ENCODE results near the gene CIAO3.

CIAO3 gene

GRCh38 chr16:716200-716568 is 24.6 kb downstream of the CIAO3 start:
- Histone ChIP-seq H3K27ac (ENCODE audit: extremely low read depth, low read depth, low read length) (no peak overlapping the region), H3K4me1 (ENCODE audit: control insufficient read depth, insufficient read depth, low read length) (peaks cover 10% of the 10 kb centered on the region), H3K36me3 (ENCODE audit: control insufficient read depth in 2 of 2, insufficient read depth in 1 of 2, low read length in 2 of 2) (peaks cover 0 to 7% of the 10 kb centered on the region in 2 experiments; a peak in 1 of 3 replicates), H3K9me3 (ENCODE audit: control insufficient read depth, insufficient read depth, low read depth, low read length) (no peaks in the 10 kb centered on the region), H3K4me3 (ENCODE audit: low read depth, low read length) (no peak overlapping the region; the same call in 1 of the 2 replicates)
- CTCF ChIA-PET: interaction anchor here (0.6 to 1.3 kb wide), 5 partner anchors 9 to 72 kb away, joined by 3 to 7 read pairs (median 6); partner anchors contain the start of genes CHTF18 and RPUSD1
- peak; percentile 55; the same call in 1 of the 2 replicates for TF ChIP-seq BCL11B (tag by site-specific recombination; IDR thresholded peaks at IDR 0.05; ENCODE audit: low read depth)
- peak; percentile 63; the same call in 1 of the 2 replicates for TF ChIP-seq MYNN (tag by site-specific recombination; IDR thresholded peaks at IDR 0.05; ENCODE audit: borderline replicate concordance)
- 0 out of 2 replicates have a peak, but pooled peaks have one; percentile 5 for TF ChIP-seq KLF17 (tag by site-specific recombination; IDR thresholded peaks at IDR 0.05)
- TF ChIP-seq GLIS2 (tag by site-specific recombination; IDR thresholded peaks at IDR 0.05): 0 out of 2 replicates have a peak, but pooled peaks have one; percentile 8
- TF ChIP-seq ZEB2 (tag by site-specific recombination; IDR thresholded peaks at IDR 0.05): 0 out of 2 replicates have a peak, but pooled peaks have one; percentile 2
- TF ChIP-seq GLIS1 (tag by site-specific recombination; IDR thresholded peaks at IDR 0.05): peak; percentile 50
- no peak for TF ChIP-seq ZNF530 (tag by site-specific recombination; IDR thresholded peaks at IDR 0.05; ENCODE audit: low read depth)
- TF ChIP-seq ZNF777 (tag by site-specific recombination; IDR thresholded peaks at IDR 0.05; ENCODE audit: borderline replicate concordance): no peak
- no peak for TF ChIP-seq ZNF776 (tag by site-specific recombination; IDR thresholded peaks at IDR 0.05; ENCODE audit: borderline replicate concordance)
- 0 out of 2 replicates have a peak, but pooled peaks have one; percentile 3 for TF ChIP-seq ZNF335 (tag by site-specific recombination; conservative IDR thresholded peaks at IDR 0.05)
- TF ChIP-seq ZNF521 (tag by site-specific recombination; IDR thresholded peaks at IDR 0.05): no peak
- 0 out of 2 replicates have a peak, but pooled peaks have one; percentile 0 for TF ChIP-seq ZNF692 (tag by site-specific recombination; IDR thresholded peaks at IDR 0.05)
- no peak for TF ChIP-seq ZNF645 (tag by site-specific recombination; IDR thresholded peaks at IDR 0.05)
- POLR2A ChIA-PET: interaction anchor here (0.8 to 1.7 kb wide), 5 partner anchors 8 to 69 kb away, joined by 3 to 8 read pairs (median 3); partner anchors contain the start of genes CCDC78 and HAGHL

GRCh38 chr16:715477-716199 is 25.2 kb downstream of the CIAO3 start:
- Histone ChIP-seq H3K4me3 (ENCODE audit: low read depth, low read length) (peak overlapping the region; percentile 44), H3K36me3 (ENCODE audit: control insufficient read depth in 2 of 2, insufficient read depth in 1 of 2, low read length in 2 of 2) (peaks cover 0 to 7% of the 10 kb centered on the region in 2 experiments; a peak in 1 of 3 replicates), H3K27ac (ENCODE audit: extremely low read depth, low read depth, low read length) (peak overlapping the region; percentile 66; the same call in 1 of the 2 replicates), H3K4me1 (ENCODE audit: control insufficient read depth, insufficient read depth, low read length) (peaks cover 10% of the 10 kb centered on the region), H3K9me3 (ENCODE audit: control insufficient read depth, insufficient read depth, low read depth, low read length) (no peaks in the 10 kb centered on the region)
- POLR2A ChIA-PET: interaction anchor here (0.8 to 1.7 kb wide), 8 partner anchors 8 to 89 kb away, joined by 3 to 8 read pairs (median 4); partner anchors contain the start of genes CCDC78 and HAGHL
- CTCF ChIA-PET: interaction anchor here (0.6 to 3.9 kb wide), 6 partner anchors 8 to 73 kb away, joined by 3 to 38 read pairs (median 6); partner anchors contain the start of genes CCDC78, CHTF18 and RPUSD1
- TF ChIP-seq ZBTB20 (tag by site-specific recombination; IDR thresholded peaks at IDR 0.05) (peak; percentile 55; the same call in 1 of the 2 replicates), ZNF16 (tag by site-specific recombination; IDR thresholded peaks at IDR 0.05; ENCODE audit: low read depth) (no peak), ZNF112 (tag by site-specific recombination; IDR thresholded peaks at IDR 0.05) (no peak), ZNF37A (tag by site-specific recombination; IDR thresholded peaks at IDR 0.05) (no peak), ZNF404 (tag by site-specific recombination; IDR thresholded peaks at IDR 0.05) (no peak), ZNF623 (tag by site-specific recombination; IDR thresholded peaks at IDR 0.05) (no peak), PRDM2 (tag by site-specific recombination; IDR thresholded peaks at IDR 0.05; ENCODE audit: borderline replicate concordance) (no peak), ZSCAN16 (tag by site-specific recombination; IDR thresholded peaks at IDR 0.05) (no peak), ZNF266 (tag by site-specific recombination; IDR thresholded peaks at IDR 0.05; ENCODE audit: low read depth) (no peak), ZNF354C (tag by site-specific recombination; IDR thresholded peaks at IDR 0.05; ENCODE audit: borderline replicate concordance, low read depth) (no peak)
